Prostate gland (tissue), 2 donors: ENCODE measurements around the gene SEMA4F.
"Not testable (repeated sequence)": the region's sequence is repeated elsewhere in the genome, so short reads cannot be mapped to it uniquely, and the experiment has no call there.

Experiments
- CTCF ChIP-seq, 4 experiments: fragments of 200-600 bp in 2 of 4; fragments of 450-650 bp in 2 of 4; sonication (generic) in 2 of 4; IDR thresholded peaks; 1 replicate in 3 of 4; 2 replicates in 1 of 4; pipeline ENCODE4 v1.5.1; 2016 to 2019; ENCODE audit warnings: antibody characterized with exemption in 4 of 4, mild to moderate bottlenecking in 2 of 4, moderate library complexity in 2 of 4
- POLR2AphosphoS5 ChIP-seq: sonication (generic); formaldehyde crosslinking; IDR thresholded peaks from one replicate; pipeline ENCODE4 v1.6.1; 2017; ENCODE audit warnings: antibody characterized with exemption

- not testable (repeated sequence) for TF ChIP-seq CTCF (IDR thresholded peaks at IDR 0.05); POLR2AphosphoS5
These were observed 23.6 kb upstream of the SEMA4F start for GRCh38 chr2:74630454-74630853.
